GM23338 (cell line): ENCODE data around the gene ERC2. TPM values are rescaled to one million over a fixed set of nuclear protein-coding genes. Genes with fewer than 3 reads are reported as not detected.

ENCODE experiments used
- ATAC-seq: fragments of 200-7000 bp; cut with Tn5 transposase; 3 replicates; pipeline ENCODE4 v1.9.1; 2020
- DNase-seq: peaks from one replicate; pipeline ENCODE4 v3.0.0-alpha.2; 2015; ENCODE audit warnings: low spot score
- H2AFZ ChIP-seq: fragments of 200-600 bp; sonication (generic); 2 replicates; pipeline ENCODE4 v1.8.0; 2016; ENCODE audit warnings: antibody characterized with exemption, mild to moderate bottlenecking, moderate library complexity
- H3F3A ChIP-seq: fragments of 200-600 bp; sonication (generic); replicated peaks from 2 replicates; pipeline ENCODE4 v1.8.0; 2017; ENCODE audit warnings: antibody characterized with exemption, mixed run types, low read depth
- H3K27ac ChIP-seq: fragments of 200-600 bp; sonication (generic); 2 replicates; pipeline ENCODE4 v1.6.1; 2016; ENCODE audit warnings: low read depth
- H3K27me3 ChIP-seq: fragments of 200-600 bp; sonication (generic); 2 replicates; pipeline ENCODE4 v1.8.0; 2016; ENCODE audit warnings: mild to moderate bottlenecking, mixed run types, moderate library complexity; ENCODE audit not compliant: insufficient read depth
- H3K36me3 ChIP-seq: fragments of 200-600 bp; sonication (generic); 2 replicates; pipeline ENCODE4 v1.8.0; 2016; ENCODE audit warnings: mild to moderate bottlenecking; ENCODE audit not compliant: insufficient read depth
- H3K4me1 ChIP-seq: fragments of 200-600 bp; sonication (generic); 2 replicates; pipeline ENCODE4 v1.8.0; 2016; ENCODE audit warnings: mild to moderate bottlenecking, moderate library complexity; ENCODE audit not compliant: insufficient read depth
- H3K4me2 ChIP-seq: fragments of 200-600 bp; sonication (generic); 2 replicates; pipeline ENCODE4 v1.7.1; 2017; ENCODE audit warnings: mixed run types
- H3K4me3 ChIP-seq: fragments of 200-600 bp; sonication (generic); 2 replicates; pipeline ENCODE4 v1.6.1; 2016; ENCODE audit warnings: mixed run types
- H3K79me2 ChIP-seq: fragments of 200-600 bp; sonication (generic); replicated peaks from 2 replicates; pipeline ENCODE4 v1.8.0; 2017; ENCODE audit warnings: mild to moderate bottlenecking; ENCODE audit not compliant: insufficient read depth
- H3K9me2 ChIP-seq: fragments of 200-600 bp; sonication (generic); 2 replicates; pipeline ENCODE4 v1.8.0; 2017; ENCODE audit not compliant: insufficient read depth
- H4K20me1 ChIP-seq: fragments of 200-600 bp; sonication (generic); replicated peaks from 2 replicates; pipeline ENCODE4 v1.8.0; 2017; ENCODE audit warnings: mild to moderate bottlenecking; ENCODE audit not compliant: insufficient read depth
- H3K27ac Mint-ChIP-seq: 2 replicates; pipeline ENCODE4 v1.8.0; 2020; ENCODE audit warnings: inconsistent platforms, mild to moderate bottlenecking, moderate library complexity, mixed read lengths
- H3K27me3 Mint-ChIP-seq: 3 replicates; pipeline ENCODE4 v1.8.0; 2022; ENCODE audit warnings: low read depth, mild to moderate bottlenecking, moderate library complexity, mixed read lengths, inconsistent platforms; ENCODE audit not compliant: insufficient read depth, poor library complexity
- H3K36me3 Mint-ChIP-seq: 3 replicates; pipeline ENCODE4 v1.8.0; 2021; ENCODE audit warnings: low read depth, mild to moderate bottlenecking, inconsistent platforms, moderate library complexity, mixed read lengths
- H3K4me1 Mint-ChIP-seq: 3 replicates; pipeline ENCODE4 v1.8.0; 2020; ENCODE audit warnings: mild to moderate bottlenecking, inconsistent platforms, mixed read lengths
- H3K4me3 Mint-ChIP-seq: 3 replicates; pipeline ENCODE4 v1.8.0; 2021; ENCODE audit warnings: moderate library complexity, mild to moderate bottlenecking, inconsistent platforms, mixed read lengths
- H3K9me3 Mint-ChIP-seq: 3 replicates; pipeline ENCODE4 v1.8.0; 2020; ENCODE audit warnings: moderate library complexity, mild to moderate bottlenecking, inconsistent platforms, mixed read lengths
- ETS1 ChIP-seq: IDR thresholded peaks from 2 replicates; pipeline ENCODE4 v1.6.1; 2016; ENCODE audit warnings: antibody characterized with exemption
- EZH2phosphoT487 ChIP-seq: fragments of 200-600 bp; sonication (generic); IDR thresholded peaks from one replicate; pipeline ENCODE4 v1.8.1; 2018; ENCODE audit warnings: antibody characterized with exemption; ENCODE audit not compliant: unreplicated experiment
- NANOG ChIP-seq: IDR thresholded peaks from 2 replicates; pipeline ENCODE4 v1.6.1; 2016; ENCODE audit warnings: antibody characterized with exemption, borderline replicate concordance
- STAT1 ChIP-seq: IDR thresholded peaks from one replicate; pipeline ENCODE4 v1.6.1; 2016; ENCODE audit warnings: antibody characterized with exemption; ENCODE audit not compliant: unreplicated experiment
- ZNF114 ChIP-seq: fragments of 250-450 bp; sonication (Bioruptor Pico); IDR thresholded peaks from 2 replicates; pipeline ENCODE4 v1.5.0; 2020; ENCODE audit warnings: mild to moderate bottlenecking, moderate library complexity
- polyA plus RNA-seq: library from polyadenylated mRNA; unstranded; fragments of >200 nt; fragmentation: Nextera tagmentation; extraction: Ambion mirVana; gene quantifications from 2 replicates; pipeline ENCODE4 v1.2.1, GENCODE V29; 2016
- total RNA-seq: library from RNA; depleted of rRNA; stranded (reverse); fragments of >200 nt; shearing (Covaris generic); gene quantifications from 2 replicates; pipeline ENCODE4 v1.2.3, GENCODE V29; 2014
- TF ChIP-seq, protein P1 (sequence below): fragments of 250-450 bp; sonication (Bioruptor Pico); IDR thresholded peaks from 2 replicates; pipeline ENCODE4 v1.5.0; 2020; ENCODE audit warnings: mild to moderate bottlenecking, moderate library complexity

Gene ERC2
- total and polyA plus RNA-seq, 2 experiments from 2014 or later = 11.8 to 13.7 TPM

GRCh38 chr3:55583475-55583874, 884.8 kb downstream of the ERC2 start (continued):
- TF ChIP-seq, protein P1, sequence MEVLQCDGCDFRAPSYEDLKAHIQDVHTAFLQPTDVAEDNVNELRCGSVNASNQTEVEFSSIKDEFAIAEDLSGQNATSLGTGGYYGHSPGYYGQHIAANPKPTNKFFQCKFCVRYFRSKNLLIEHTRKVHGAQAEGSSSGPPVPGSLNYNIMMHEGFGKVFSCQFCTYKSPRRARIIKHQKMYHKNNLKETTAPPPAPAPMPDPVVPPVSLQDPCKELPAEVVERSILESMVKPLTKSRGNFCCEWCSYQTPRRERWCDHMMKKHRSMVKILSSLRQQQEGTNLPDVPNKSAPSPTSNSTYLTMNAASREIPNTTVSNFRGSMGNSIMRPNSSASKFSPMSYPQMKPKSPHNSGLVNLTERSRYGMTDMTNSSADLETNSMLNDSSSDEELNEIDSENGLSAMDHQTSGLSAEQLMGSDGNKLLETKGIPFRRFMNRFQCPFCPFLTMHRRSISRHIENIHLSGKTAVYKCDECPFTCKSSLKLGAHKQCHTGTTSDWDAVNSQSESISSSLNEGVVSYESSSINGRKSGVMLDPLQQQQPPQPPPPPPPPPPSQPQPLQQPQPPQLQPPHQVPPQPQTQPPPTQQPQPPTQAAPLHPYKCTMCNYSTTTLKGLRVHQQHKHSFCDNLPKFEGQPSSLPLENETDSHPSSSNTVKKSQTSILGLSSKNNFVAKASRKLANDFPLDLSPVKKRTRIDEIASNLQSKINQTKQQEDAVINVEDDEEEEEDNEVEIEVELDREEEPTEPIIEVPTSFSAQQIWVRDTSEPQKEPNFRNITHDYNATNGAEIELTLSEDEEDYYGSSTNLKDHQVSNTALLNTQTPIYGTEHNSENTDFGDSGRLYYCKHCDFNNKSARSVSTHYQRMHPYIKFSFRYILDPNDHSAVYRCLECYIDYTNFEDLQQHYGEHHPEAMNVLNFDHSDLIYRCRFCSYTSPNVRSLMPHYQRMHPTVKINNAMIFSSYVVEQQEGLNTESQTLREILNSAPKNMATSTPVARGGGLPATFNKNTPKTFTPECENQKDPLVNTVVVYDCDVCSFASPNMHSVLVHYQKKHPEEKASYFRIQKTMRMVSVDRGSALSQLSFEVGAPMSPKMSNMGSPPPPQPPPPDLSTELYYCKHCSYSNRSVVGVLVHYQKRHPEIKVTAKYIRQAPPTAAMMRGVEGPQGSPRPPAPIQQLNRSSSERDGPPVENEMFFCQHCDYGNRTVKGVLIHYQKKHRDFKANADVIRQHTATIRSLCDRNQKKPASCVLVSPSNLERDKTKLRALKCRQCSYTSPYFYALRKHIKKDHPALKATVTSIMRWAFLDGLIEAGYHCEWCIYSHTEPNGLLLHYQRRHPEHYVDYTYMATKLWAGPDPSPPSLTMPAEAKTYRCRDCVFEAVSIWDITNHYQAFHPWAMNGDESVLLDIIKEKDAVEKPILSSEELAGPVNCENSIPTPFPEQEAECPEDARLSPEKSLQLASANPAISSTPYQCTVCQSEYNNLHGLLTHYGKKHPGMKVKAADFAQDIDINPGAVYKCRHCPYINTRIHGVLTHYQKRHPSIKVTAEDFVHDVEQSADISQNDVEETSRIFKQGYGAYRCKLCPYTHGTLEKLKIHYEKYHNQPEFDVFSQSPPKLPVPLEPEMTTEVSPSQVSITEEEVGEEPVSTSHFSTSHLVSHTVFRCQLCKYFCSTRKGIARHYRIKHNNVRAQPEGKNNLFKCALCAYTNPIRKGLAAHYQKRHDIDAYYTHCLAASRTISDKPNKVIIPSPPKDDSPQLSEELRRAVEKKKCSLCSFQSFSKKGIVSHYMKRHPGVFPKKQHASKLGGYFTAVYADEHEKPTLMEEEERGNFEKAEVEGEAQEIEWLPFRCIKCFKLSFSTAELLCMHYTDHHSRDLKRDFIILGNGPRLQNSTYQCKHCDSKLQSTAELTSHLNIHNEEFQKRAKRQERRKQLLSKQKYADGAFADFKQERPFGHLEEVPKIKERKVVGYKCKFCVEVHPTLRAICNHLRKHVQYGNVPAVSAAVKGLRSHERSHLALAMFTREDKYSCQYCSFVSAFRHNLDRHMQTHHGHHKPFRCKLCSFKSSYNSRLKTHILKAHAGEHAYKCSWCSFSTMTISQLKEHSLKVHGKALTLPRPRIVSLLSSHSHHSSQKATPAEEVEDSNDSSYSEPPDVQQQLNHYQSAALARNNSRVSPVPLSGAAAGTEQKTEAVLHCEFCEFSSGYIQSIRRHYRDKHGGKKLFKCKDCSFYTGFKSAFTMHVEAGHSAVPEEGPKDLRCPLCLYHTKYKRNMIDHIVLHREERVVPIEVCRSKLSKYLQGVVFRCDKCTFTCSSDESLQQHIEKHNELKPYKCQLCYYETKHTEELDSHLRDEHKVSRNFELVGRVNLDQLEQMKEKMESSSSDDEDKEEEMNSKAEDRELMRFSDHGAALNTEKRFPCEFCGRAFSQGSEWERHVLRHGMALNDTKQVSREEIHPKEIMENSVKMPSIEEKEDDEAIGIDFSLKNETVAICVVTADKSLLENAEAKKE = no peak
- TF ChIP-seq NANOG (no peak), STAT1 (no peak)

GRCh38 chr3:55579496-55579895, 888.8 kb downstream of the ERC2 start:
- Mint-ChIP-seq H3K4me1 (peaks cover 11% of the 10 kb centered on the region), H3K27ac (no peak overlapping the region), H3K36me3 (no peaks in the 10 kb centered on the region; the same call in 2 of the 3 replicates), H3K4me3 (no peak overlapping the region), H3K9me3 (no peaks in the 10 kb centered on the region; the same call in 2 of the 3 replicates), H3K27me3 (no peaks in the 10 kb centered on the region)
- Histone ChIP-seq H3K27me3 (no peaks in the 10 kb centered on the region), H3K36me3 (no peaks in the 10 kb centered on the region; the same call in 1 of the 2 replicates), H3K27ac (no peak overlapping the region), H4K20me1 (no peaks in the 10 kb centered on the region), H3F3A (no peaks in the 10 kb centered on the region), H3K4me3 (no peak overlapping the region), H3K4me1 (no peaks in the 10 kb centered on the region), H3K9me2 (0 out of 2 replicates have a peak, but pooled peaks cover 3% of the 10 kb centered on the region), H2AFZ (no peak overlapping the region), H3K4me2 (no peak overlapping the region), H3K79me2 (no peaks in the 10 kb centered on the region)
- no peak for DNase-seq
- ATAC-seq = no peak
- TF ChIP-seq ETS1 (no peak), ZNF114 (CRISPR knock-in tag) (no peak), EZH2phosphoT487 (no peak)
- TF ChIP-seq, protein P1 = no peak
